SK-N-MC (cell line): ENCODE measurements around the gene AQR.

ENCODE experiments used
- EZH2 ChIP-seq: fragments of 200-600 bp; sonication (generic); IDR thresholded peaks from one replicate; pipeline ENCODE4 v1.6.1; 2017; ENCODE audit warnings: antibody characterized with exemption
- POLR2AphosphoS5 ChIP-seq: IDR thresholded peaks from 2 replicates; pipeline ENCODE4 v1.6.1; 2012; ENCODE audit warnings: mild to moderate bottlenecking, low read depth, low read length, borderline replicate concordance

DNA sequence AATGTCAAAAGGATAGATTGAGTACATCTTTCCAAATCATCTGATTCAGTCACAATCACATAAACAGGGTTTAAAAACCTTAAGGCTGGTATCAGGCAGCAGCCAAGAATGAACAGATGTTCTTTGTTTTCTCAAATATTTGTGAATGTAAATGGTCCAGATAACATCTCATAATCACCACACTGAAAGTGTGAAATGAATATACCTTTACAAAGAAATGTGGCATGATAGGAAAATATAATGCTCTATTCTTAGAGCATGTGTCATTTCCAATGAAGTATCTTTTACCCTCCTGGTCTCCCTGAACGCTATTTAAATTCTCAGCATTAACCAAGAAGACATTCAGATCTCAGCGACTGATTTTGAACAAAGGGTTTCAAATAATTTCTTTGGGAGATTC is 165.4 kb downstream of the AQR start:
- TF ChIP-seq POLR2AphosphoS5 (no peak), EZH2 (no peak)
